Stimulated activated CD4-positive, alpha-beta T cell treated with anti-CD3 and anti-CD28 coated beads, Interleukin-15, amount 100 ng/mL, for 24 hours (primary cell): Measurements from ENCODE around the gene JAK2.
A peak's percentile ranks its signal among the peaks of the same experiment; 100 is the strongest.

Experiments
- DNase-seq: peaks from one replicate; pipeline ENCODE4 v3.0.0-alpha.2; 2020

The JAK2 gene

DNA sequence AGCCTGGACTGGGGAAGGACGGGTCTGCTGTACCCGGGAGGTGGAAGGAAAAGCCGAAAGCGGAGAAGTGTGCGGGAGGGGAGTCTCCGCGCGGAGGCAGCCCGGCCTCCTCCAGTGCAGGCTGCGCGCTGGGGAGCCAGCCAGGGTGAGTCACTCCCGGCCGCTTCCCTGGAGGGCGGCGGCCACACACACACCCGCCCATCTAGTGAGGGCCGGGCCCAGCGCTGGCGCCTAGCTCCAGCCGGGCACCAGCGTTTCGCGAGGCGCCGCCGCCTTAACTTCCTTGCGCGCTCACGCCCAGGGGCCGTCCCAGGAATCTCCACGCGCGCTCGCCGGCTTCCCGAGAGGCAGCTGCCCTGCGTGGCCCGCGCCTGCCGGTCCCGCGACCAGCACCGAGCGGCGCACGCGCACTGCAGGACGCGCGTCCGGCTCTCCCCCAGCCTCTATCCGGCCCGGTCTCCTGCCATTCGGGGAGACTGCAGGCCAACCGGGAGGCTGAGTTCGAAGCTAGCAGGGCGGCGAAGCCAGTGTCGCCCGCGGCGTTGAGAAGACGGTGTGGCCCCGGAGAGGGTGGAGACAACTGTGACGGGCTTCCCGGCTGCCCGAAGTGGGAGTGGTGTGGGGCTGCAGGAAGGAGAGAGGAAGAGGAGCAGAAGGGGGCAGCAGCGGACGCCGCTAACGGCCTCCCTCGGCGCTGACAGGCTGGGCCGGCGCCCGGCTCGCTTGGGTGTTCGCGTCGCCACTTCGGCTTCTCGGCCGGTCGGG lies at the start of gene JAK2:
Gene JAK2, plus strand, starts transcription at position 652 of the 765 bp plus-strand sequence. CDS start 36,716 bp downstream, outside the sequence.
- DNase-seq = peak; percentile 91

DNA sequence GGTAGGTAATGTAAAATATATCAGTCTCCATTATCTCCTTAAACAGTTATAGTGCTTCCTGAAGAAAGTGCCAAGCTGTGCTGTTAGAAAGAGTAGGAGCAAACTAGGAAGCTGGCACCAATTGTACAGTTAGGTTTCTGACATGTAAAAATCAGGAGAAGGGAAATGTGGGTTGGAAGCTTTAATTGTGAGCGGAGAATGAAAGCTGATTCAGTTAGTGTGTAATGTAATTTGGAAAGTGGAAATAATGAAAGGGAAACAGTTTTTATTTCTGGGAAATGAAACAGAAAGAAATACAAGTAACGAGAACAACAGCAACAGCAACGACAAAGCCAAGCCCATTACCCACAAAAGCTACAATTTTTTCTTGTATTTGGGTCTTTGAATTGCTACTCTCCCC lies 48.8 kb upstream of the JAK2 start:
- peak; percentile 7 for DNase-seq

DNA sequence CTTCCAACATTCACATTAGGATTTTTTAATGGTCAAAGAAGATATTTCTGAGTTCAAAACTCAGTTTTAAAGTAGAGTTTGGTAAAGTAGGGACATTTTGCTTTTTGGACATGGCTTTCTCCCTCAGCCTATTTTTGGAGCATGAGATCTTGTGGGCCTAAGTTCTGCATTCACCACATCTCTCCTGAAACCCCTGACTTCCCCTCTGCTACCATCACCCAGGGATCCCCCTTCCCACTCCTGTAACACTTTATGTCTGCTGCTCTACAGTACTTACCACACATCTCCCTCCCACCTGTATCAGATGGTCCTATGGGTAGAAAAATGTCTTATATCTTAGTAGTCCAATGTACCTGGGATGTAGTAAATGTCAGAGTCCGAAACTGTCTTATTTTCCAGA lies 48.2 kb upstream of the JAK2 start:
- DNase-seq = peak; percentile 27

DNA sequence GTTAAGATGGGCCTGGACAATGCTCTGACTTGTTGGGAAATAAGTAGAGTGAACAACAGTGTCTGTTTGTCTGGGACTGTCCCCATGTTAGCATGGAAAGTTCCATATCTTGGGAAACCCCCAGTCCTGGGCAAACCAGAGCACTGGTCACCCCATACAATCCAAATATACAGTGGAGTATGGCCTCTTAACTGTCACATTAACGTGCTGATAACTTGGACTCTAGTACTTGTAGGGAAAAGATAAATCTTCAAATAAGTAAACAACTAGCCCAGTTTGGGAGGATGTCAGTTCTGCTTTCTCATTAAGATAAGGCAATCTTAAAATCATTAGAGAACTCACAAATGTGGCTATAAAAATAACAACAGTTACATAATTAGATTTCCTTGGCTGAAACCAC lies 47.6 kb upstream of the JAK2 start:
- DNase-seq = peak; percentile 10

DNA sequence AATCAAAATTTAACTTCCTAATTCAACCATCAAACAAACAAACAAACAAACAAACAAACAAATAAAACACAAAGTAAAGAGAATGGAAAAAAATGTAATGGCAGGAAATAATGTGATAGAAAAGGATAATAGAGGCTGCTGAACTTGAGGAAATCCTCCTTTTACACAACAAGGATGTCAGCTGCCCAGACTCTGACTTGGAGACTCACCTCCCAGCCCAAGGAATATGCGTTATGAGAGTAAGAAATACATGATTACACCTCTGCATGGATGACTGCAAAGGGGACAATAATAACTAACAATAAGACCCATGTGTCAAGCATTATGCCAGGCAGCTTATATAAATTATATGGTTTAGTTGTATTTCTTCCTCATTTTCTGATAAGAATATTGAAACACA lies 46.6 kb upstream of the JAK2 start:
- no peak for DNase-seq

DNA sequence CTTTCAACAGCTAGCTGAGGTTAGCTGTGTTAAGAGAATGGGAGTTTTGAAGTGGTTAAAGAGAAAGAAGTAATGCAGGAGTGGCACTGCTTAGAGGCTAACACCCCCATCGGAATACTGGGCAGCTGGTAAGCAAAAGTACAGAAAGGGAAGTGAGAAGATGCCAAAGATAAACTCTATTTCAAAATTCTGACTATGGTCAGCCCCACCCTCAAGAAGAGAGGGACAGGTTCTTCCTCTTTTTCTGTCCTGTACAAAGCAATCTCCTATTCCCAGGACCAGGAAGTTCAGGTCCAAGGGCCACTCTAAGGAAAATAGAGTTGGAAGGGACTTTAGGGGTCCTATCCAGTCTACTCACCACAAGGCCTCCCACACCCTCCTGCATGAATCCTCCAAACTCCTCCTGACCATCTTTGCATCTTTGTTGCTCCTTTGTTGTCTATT lies 45.9 kb upstream of the JAK2 start:
- peak; percentile 32 for DNase-seq

DNA sequence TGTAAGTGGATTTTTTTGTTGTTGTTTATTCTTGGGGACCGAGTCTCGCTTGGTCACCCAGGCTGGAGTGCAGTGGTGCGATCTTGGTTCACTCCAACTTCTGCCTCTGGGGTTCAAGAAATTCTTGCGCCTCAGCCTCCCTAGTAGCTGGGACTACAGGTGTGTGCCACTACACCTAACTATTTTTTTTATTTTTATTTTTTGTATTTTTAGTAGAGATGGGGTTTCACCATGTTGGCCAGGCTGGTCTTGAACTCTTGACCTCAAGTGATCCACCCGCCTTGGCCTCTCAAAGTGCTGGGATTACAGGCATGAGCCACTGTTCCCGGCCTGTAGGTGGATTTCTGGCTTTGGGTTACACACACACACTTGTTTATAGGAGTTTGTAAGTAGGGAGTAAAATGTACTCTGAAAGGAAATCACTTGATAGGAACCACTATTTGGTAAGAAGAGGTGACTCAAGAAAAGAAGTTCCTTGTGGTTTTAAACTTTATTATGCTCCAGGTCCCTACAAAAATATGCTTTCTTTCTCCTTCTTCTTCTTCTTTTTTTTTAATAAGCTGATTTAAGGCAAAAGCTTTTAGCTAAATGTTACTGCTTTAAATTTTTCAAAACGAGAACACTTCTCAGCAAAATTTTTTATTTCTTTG lies 42.9 kb upstream of the JAK2 start:
- peak; percentile 20 for DNase-seq

DNA sequence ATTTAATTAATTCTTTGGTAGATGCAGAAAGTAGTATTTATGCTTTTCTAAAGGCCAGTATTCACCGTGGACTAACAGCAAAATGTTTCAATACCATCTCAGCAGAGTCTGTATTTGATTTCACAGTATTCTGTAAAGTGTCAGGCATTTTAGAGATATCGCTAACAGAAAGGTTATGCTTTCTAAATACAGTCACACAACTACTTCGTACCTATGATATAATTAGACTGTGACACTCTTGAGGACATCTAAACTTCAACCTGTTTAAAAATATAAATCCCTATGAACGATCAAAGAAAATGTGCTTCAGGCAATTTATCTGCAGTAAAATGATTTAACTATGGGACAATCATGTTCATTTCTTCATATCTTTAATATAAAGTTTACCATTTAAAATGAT lies 41.7 kb upstream of the JAK2 start:
- no peak for DNase-seq

DNA sequence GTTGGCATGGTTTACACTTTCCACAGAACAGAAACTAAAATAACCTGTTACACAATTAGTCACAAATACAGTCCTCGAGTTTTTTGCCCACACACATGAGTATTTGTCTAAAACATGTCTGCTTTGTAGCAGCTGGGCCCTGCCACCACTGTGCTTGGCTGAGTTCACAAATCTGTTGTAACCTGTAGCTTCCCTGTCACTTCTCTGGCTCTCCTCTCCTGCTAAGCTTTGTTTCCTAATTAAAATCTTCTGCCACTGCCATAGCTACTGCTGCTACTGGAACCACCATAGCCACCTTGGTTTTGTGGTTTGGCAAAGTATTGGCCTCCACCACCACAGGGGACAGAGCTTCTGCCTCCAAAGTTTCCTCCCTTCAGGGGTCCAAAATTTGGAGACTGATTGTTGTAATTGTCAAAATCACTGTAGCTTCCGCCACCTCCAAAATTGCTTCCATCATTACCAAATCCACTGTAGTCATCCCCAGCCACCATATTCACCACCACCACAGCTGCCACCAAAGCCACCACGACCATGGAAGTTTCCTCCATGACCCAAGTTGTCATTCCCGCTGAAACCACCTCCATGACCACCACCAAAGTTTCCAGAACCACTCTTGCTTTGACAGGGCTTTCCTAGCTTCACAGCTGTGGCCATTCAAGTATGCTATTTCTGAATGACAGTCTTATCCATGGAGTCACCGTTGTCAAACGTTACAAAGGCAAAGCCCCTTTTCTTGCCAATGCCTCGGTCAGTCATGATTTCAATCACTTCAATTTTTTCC lies 40.5 kb upstream of the JAK2 start:
- peak; percentile 64 for DNase-seq

DNA sequence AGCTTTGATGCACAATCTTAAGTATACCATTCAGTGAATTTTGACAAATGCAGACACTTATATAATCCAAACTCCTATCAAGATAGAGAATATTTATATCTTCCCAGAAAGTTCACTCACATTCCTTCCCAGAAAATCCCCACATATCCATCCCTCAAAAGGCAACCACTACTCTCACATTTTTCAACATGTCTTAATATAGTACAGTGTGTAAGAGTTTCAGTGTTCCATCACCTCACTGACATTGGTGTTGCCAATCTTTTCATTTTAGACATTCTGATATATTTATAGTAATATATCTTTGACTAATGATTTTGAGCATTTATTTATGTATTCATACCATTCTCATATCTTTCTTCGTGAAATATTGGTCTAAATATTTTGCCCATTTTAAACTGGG lies 38.1 kb upstream of the JAK2 start:
- DNase-seq = no peak

DNA sequence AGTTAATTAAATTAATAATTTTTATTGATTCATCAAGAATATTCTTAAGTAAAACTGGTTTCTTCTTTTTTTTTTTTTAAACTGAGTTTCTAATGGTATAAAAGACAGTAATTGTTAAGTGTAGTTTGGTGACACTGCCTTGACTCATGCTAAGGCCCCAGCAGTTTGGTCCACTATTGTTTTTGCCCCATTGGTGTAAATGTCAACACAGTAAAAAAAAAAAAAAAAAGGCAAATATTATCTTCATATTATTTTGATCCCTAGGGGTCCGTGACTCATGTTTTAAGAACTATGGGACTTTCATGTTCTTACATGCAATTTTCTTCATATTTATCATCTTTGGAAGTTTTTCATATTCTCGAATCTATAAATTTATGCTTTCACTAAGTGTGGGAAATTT lies 29.2 kb upstream of the JAK2 start:
- DNase-seq = no peak

DNA sequence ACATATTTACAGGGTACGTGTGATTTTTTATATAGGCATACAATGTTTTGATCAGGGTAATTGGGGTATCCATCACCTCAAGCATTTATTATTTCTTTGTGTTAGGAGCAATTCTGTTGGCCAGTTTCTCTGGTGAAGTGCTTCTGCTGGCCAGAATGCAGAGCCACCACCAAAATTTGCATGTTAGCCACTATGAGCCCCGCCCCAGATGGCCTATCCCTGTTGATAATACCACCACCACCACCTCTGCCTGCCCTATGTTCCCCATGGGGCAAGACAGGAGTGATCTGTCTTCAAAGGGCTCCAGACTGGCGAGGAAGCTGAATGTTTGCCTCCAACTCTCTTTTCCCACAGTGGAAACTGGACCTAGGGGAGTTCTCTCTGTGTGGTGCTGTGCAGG lies 26.0 kb upstream of the JAK2 start:
- no peak for DNase-seq

DNA sequence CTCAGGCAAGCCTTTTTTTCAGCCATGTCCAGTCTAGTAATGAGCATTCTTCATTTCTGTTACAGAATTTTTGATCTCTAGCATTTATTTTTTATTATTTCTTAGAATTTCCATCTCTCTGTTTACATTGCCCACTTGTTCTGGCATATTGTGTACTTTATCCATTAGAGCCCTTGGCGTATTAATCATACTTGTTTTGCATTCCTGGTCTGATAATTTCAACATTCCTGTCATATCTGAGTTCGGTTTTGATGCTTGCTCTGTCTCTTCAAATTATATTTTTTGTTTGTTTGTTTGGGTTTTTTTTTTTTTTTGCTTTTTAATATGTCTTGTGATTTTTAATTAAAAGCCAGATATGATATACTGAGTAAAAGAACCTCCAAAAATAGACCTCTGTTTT lies 23.0 kb upstream of the JAK2 start:
- no peak for DNase-seq

DNA sequence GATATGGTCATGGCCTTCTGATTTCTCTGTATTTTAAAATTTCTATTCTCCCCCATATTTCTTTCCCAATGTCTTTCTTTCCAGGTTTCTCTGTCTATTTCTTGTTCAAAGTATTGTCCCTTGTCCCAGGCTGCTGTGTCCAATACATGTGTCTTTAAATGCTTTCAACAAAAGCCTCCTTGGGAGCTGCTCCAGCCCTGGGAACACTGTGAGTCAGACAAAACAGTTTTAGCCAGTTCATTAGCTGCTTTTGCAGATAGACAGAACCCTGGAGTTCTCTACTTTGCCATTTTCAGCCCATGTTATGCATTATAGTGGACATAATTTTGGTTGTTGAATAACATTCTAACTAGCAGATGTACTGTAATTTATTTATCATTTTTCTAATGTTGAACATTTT lies 20.5 kb upstream of the JAK2 start:
- DNase-seq = no peak

DNA sequence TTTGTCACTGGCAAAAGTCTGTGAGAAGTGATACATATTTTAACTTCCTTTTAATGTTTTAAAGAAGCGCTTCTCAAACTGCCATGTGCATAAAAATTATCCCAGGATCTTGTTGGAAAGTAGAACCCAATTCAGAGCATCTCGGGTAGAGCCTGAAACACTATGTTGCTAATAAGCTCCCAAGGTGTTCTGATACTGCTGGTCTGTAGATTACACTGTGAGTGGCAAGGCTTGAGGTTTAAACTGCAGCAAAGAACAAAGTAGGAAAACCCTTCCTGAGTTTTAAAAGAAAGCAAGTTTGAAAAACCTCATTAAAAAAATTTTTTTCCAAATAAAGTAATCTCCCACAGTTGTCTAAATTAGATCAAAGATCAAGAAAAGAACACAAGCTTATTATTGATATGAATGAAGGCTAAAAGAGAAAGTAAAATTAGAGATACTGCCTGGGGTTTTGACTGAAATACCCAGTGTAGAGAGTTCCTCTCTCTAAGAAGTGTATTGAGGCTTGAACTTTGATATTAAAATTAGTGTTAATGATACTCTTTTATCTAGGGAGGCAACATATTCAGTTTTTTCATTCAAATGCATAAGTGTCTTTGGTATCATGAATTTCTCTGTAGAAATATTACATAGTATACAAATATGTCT lies 19.8 kb upstream of the JAK2 start:
- no peak for DNase-seq

DNA sequence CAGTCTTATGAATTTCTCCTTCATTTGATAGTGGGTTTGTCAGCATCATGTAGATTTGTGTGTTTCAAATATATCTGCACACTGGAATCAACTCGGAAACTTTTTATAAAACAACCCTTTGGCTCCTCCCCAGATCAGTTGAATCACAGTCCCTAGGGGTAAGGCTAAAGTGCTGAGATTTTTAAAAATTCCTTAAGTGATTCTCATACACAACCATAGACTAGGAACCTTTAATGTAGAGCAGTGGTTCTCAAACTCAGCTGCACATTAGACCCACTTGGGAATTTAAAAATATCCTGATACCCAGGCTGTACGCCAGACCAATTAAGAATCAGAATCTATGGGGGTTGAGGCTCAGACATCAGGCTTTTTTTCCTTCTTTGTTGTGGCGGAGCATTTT lies 17.5 kb upstream of the JAK2 start:
- DNase-seq = no peak

DNA sequence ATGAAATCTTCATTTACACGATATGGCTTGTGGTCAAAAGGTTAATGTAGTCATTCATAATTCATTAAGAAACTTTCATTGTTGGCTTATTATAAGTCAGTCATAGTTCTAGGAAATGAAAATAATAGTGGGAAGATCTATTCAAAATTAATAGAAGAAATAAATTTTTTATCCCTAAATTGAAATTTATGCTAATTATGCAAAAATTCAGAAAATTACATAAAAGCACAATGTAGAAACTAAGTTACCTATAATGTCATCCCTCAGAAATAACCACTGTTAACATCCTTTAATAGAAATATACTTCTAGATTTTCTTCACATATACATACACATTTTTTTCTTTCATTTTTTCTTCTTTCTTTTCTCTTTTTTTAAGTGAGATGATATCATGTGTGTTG lies 15.9 kb upstream of the JAK2 start:
- DNase-seq = no peak

DNA sequence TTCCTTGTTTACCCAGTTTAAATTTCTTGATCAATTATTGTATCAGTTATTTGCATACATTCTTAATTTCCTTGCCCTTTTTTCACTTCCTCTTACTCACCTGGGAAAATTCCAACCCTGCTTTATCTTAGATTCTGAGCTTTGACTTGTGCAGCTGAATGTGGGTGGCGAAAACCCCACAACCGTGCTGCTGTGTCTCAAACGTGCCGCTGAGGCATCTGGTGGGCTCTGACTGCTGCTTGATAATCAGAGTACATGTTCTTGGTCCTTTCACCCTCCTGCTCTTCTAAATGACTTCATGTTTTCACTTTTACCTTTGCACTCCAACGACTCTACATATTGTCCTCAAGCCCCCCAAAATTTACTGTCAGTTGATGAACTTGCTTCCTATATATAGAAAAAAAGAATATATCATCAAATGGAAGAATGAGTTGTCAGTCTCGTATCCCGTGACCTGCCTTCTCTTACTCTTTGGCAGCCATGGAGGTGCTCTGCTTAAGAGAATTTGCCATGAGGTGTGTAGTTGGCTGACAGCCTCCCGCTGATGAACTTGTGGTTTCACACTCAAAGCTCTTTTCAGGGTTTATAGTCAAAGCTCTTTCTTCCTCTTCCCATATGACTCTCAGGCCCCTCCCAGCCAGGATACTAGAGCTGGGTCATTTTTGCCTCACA lies 14.0 kb upstream of the JAK2 start:
- DNase-seq = peak; percentile 84

DNA sequence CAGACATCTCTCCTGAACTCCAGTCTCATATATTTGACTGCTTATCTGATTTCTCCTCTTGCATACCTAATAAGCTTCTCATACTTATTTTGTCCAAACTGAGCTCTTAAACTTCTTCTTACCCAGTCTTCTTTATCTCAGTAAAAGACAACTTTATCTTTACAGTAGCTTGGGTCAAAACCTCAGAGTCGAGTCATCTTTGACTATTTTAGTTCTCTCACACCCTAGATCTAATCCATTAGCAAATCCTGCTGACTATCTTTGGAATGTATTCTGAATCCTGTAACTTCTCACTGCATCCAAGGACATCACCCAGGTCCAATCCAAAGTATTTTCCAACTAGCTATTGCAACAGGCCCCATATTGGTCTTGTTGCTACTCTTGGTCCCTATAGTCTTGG lies 11.8 kb upstream of the JAK2 start:
- DNase-seq = no peak

DNA sequence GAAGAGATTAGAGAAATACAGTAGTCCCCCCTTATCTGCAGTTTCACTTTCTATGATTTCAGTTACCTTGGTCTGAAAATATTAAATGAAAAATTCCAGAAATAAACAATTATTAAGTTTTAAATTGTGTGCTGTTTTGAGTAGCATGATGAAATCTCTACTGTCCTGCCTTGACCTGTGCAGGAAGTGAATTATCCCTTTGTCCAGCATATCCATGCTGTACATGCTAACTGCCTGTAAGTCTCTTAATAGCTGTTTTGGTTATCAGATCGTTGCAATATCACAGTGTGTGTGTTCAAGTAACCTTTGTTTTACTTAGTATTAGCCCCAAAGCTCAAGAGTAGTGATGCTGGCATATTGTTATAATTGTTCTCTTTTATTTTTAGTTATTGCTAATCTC lies 11.2 kb upstream of the JAK2 start:
- DNase-seq = no peak

DNA sequence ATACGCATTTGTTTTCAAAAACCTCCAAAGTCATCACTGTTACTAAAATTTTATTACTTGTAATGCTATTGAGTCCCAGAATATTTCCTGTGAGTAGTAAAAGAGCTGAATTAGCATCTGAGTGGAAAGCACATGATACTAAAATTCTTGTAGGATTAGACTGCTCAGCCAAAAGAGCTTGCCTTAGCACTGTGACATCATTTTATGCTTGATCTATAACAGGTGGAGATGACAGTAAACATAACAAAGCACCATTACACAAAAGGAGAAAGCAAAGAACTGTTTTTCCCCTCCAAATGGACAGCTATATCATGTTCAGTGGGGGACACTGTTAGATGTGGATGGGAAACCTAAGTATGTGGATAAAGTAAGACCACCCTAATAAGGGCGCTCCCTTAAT lies 5.8 kb upstream of the JAK2 start:
- DNase-seq = no peak

DNA sequence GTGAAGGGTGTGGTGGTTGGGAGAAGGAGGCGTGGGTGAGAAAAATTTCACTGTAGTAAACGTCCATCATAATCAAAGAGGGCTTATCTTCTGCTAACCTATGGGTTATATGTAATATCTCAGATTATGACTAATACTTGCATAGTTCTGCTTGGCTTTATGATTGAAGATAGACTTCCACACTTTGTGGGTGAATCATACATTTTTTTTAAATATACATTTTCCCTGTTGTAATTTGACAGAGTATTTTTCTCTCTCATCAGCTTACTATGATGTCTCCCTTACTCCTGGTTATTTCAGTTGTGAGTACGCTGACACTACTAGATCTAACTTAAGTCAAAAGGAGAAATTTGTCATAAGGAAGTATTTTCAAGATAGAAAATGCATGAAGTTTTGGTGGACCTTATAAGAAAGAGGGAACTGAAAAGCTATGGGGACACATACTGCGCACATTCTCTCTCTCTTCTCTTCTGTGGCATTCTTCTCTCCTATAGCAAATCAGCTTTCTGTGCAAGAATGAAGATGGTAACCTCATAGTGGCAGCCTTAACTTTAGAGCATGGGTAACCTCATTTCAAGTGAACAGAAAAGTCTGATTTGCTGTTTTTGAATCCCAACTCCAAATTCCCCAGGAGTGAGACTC lies 4.9 kb upstream of the JAK2 start:
- DNase-seq = peak; percentile 44
